ENCODE results near the gene ATP6V1B1.

- TF ChIP-seq CTCF (IDR thresholded peaks at IDR 0.05), result no peak
- no peak for TF ChIP-seq POLR2AphosphoS5 (IDR thresholded peaks at IDR 0.05; ENCODE audit: insufficient read depth in 1 of 2, low read depth in 1 of 2)
Observed at GRCh38 chr2:70959851-70960832, 24.4 kb downstream of the ATP6V1B1 start.
